HG03457 (cell line): ENCODE measurements around the gene SCGB3A2.
"Not testable (repeated sequence)": the region's sequence is repeated elsewhere in the genome, so short reads cannot be mapped to it uniquely, and the experiment has no call there.

Experiments
- ATAC-seq: cut with Tn5 transposase; IDR thresholded peaks from one replicate; pipeline ENCODE4 v1.9.1; 2021; ENCODE audit warnings: moderate number of reproducible peaks; ENCODE audit not compliant: unreplicated experiment

Gene SCGB3A2

GRCh38 chr5:147860641-147861025 is 17.9 kb upstream of the SCGB3A2 start:
- ATAC-seq: no peak

DNA sequence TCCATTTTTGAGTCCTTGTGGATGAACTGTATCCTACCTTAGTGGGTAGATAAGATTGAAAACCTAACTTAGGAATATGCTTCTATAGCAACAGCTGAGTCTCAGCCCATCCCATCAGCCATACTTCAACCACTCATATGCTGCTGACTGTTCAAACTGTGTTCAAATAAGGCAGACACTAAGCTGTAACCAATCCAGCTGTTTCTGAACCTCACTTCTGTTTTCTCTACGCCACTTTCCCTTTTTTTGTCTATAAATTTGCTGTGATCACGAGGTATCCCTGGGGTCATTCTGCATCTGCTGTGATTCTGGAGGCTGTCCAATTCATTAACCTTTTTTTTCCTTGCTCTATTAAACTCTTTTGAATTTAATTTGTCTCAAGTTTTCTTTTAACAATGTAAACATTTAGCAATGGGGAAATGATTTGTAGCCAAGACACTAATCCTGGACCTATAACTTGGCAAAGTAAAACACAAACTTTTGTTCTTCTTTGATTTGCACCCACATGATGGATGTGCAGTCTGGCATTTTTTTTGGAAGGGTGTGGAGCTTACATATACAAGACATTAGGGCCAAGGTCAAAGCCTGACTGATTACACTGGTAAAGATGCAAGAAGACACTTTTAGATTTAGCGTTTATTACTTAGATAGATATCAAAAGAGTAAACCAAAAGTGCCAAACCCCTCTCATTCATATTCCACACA is 14.9 kb upstream of the SCGB3A2 start:
- ATAC-seq: no peak

DNA sequence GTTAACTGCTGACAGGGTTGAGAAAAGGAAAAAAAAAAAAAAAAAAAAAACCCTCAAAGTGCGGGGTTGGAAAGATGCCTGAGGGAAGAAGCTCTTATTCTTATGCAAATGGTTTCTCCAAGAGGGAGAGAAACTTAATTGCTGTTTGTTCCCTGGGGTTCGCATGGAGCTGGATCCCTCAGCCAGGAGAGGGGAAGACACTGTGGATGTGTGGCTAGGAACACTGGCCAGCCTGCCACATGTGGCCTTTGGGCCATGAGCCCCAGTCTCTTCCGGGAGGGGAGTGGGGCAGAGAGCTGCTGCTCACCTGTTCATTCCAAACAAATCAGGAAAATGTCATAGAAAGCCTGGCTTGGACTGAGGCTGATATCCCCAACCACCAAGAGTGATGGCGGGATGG is 9.4 kb upstream of the SCGB3A2 start:
- ATAC-seq: no peak

DNA sequence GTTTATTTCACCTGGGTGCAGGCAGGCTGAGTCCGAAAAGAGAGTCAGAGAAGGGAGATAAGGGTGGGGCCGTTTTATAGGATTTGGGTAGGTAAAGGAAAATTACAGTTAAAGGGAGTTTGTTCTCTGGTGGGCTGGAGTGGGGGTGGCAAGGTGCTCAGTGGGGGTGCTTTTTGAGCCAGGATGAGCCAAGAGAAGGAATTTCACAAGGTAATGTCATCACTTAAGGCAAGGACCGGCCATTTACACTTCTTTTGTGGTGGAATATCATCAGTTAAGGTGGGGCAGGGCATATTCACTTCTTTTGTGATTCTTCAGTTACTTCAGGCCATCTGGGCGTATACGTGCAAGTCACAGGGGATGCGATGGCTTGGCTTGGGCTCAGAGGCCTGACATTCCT is 8.6 kb upstream of the SCGB3A2 start:
- ATAC-seq: not testable (repeated sequence)

DNA sequence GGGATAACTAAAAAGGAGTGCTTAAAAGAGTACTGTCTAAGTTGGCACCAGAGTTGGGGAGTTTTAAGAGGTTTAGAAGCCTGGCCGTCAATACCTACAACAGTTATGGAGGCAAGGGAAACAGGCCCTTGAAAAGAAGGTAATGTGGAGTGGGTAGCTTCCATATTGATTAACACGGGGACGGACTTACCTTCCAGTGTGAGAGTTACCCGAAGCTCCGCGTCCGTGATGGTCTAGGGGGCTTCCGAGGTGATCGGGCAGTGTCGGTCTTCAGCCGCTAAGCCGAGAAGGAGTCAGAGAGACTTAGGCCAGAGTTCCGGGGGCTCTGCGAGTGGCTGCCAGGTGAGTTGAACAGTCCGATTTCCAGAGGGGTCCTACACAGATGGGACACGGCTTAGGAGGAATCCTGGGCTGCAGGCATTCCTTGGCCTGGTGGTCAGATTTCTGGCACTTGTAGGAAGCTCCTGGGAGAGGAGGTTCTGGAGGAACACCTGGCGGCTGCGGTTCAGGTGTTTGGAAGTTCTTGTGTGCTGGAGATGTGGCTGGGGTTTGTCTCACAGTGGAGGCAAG is 6.4 kb upstream of the SCGB3A2 start:
- ATAC-seq: not testable (repeated sequence)

DNA sequence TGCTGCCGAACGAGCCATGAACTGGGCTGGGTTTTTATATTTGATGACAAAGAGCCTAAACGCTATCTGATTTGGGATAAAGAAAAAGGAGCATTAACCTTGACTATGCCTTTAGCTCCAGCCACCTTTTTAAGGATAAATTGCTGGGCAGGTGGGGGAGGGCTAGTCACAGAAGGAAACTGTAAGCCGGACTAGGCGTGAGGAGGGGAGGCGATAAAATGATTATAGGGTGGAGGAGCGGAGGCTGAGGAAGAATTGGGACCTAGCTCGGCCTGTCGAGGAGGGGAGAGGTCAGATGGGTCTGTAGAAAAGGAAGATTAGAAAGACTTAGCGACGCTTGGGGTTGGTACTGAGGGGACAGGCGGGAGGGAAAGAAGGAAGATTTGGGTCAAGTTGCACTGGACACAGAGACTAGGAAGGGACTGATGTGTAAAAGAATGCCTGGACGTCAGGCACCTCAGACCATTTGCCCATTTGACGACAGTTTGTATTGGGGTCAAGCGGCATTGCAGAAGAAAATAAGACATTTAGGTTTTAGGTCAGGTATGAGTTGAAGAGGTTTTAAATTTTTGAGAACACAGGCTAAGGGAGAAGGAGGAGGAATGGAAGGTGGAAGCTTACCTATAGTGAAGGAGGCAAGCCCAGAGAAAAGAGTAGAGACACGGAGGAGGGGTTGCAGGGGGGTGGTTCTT is 5.6 kb upstream of the SCGB3A2 start:
- ATAC-seq: not testable (repeated sequence)

- not testable (repeated sequence) for ATAC-seq
Measured at GRCh38 chr5:147874118-147874875, 4.2 kb upstream of the SCGB3A2 start.

DNA sequence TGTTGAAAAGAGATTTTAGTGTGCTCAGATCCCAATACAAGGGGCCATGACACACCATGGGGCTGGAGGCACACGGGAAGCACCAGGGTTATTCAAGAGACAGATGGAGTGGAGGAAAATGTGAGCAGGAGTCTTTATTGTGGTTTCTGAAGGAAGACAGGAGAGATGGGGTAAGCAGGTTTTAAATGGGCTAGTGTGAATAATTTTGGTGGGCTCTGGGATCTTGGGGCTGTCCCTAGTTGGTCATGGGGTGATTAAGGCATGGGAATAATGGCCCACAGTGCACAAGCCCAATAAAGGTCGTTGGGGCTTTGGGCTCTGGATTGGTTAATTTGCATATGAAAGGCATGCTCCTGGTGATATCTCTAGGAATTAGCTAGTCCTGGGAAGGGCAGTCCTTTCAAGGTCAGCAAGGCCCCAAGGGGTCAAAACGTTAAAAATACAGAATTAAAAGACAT is 3.6 kb upstream of the SCGB3A2 start:
- ATAC-seq: no peak

DNA sequence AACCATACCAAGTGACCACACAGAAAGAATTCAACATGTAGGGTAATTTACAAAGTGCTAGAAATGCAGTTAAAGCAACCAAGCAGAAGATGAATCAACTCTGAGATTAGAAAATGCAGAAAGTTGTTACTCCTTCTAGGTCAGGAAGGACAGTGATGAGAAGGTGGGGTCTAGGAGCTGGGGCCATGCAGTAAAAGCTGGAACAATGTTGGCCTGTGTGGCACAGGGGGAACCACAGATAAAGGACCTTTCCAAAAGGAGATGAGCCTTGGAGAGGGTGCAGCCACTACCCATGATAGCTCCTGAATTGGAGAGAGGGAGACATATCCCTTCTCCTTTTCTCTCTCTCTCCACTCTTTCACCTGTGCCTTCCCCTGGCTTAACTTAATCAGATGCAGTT is 2.4 kb upstream of the SCGB3A2 start:
- ATAC-seq: no peak

- no peak for ATAC-seq
Measured at GRCh38 chr5:147876626-147877025, 1.9 kb upstream of the SCGB3A2 start.

DNA sequence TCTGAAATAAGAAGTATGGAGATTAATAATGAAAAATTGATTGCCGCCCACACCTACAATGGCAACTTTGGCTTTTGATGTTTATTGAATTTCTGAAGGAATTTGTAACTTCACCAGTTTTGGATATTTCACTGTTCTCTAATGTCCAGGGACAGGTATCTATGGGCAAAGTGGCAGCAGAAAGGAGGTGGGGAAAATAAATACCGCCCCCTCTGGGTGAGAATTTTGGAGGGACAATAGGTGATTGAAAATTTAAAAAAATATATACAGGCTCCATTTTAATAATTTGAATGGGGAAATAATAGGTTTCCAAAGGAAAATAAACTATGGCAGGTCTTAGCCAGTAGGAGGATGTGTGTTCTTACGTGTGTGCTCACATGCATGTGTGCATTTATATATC is 1.3 kb downstream of the SCGB3A2 start:
- ATAC-seq: no peak

DNA sequence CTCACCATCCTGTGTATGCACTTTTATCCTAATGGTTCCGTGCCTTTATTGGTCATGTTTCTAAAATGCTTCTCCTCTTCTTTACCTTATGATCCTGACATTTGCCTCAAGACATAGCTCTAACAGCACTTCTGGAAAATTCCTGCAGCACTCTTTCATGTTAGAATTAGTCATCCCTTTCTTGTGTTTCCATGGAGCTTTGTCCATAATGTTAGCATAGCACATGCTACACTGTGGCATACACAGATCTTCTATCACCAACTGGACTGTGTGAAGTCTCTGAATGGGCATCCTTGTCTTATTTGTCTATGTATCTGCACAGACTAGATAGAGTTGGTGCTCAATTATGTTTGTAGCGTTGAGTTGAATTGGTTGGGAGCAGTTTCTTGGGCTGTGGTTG is 2.0 kb downstream of the SCGB3A2 start:
- ATAC-seq: no peak

GRCh38 chr5:147882586-147883313 is 4.2 kb downstream of the SCGB3A2 start:
- no peak for ATAC-seq

- no peak for ATAC-seq
Measured at GRCh38 chr5:147887026-147887627, 8.6 kb downstream of the SCGB3A2 start.

DNA sequence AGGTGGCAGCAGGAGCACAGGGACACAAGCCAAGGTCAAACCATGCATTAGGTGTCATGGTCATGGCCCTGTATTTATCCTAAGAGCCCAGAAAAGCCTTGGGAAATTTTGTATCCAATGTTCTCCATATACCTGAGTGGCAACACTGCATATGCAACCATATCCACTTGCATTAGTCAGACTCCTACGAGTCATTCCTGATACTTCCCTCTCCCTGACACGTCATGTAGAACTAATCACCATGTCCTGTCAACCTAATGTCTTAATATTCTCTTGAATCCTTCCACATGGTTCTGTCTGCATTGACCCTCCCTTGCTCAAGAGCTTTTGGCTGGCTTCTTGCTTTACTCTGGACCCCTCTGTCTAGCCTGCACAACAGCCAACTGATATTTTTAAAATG is 9.4 kb downstream of the SCGB3A2 start:
- ATAC-seq: no peak

DNA sequence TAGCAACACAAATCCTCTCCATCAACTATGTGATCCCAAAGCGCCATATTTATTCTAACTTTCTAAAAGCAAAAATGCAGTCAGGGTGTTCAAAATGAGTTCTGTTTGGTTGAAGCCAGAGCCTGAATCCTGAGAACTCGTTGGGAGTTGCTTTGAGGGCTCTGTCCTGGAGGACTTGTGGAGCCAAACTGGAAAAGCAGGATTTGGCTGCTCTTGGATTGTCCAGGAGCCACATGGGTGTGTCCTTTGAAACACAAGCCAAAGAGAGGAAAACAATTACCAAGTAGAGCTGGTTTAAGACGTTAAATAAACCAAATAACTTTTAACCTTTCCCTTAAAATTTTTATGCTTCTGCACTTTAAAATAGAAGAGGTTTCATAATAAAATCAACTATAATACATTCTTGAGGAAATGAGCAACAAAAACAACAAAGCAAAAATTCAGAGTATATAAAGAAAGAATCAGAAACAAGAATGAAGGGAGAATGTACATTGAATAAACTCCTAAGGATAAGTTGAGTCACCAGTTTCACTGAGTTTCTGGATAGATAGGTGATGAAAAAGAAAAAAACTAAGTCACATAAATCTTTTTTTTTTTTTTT is 14.3 kb downstream of the SCGB3A2 start:
- ATAC-seq: no peak

- ATAC-seq: no peak
Measured at GRCh38 chr5:147893820-147894219, 15.3 kb downstream of the SCGB3A2 start.

DNA sequence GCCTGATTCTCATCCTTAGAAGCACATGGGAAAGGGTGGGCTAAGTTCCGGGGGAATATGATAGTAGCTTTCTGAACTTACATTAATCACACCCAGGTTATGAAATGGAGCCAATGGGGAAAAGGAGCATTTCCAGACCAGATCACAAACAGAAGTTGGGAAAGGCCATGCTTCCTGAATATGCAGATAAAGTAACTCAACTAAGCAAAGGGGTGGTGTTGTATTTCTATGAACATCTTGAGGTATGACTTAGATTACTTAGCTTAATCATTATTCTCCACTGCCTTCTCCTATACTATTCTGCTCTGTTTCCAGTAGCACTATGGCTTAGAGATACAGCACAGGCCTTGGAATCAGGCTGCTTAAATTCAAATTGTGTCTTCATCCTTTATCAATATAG is 17.4 kb downstream of the SCGB3A2 start:
- ATAC-seq: no peak

DNA sequence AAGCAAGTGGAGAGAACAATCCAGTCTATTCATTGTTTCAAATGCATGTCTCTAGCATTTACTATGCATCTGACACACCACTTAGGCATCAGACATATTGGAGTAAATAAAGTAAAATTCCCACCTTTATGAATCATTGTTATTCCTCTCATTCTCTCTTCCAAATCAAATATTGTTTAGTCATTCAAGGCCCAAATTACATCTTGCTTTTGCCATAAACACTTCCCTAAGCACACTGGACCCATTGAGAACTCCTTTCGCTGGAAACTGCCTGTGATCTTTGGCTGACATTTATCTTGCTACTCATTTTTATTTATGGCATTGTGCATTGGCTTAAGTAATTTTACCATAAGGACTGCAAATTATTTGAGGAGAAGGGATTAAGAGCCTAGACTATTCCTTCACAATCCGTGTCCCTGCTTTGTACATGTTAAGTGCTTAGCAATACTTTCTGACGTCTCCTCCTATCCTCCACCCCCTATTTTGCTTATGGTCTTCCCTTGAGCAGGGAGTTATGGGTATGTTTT is 20.4 kb downstream of the SCGB3A2 start:
- no peak for ATAC-seq

GRCh38 chr5:147901599-147902039 is 23.1 kb downstream of the SCGB3A2 start:
- ATAC-seq: no peak
